HUES64 (cell line): Measurements from ENCODE around the gene TEDC2.

Experiments used
- H3K27ac ChIP-seq: 2 replicates; pipeline ENCODE4 v1.7.0; 2013; ENCODE audit warnings: low read depth, low read length, inconsistent platforms
- H3K27me3 ChIP-seq: 2 replicates; pipeline ENCODE4 v1.6.1; 2013; ENCODE audit warnings: mild to moderate bottlenecking, low read length; ENCODE audit not compliant: insufficient read depth
- H3K36me3 ChIP-seq: 2 replicates; pipeline ENCODE4 v1.6.1; 2013; ENCODE audit warnings: mild to moderate bottlenecking, low read length; ENCODE audit not compliant: insufficient read depth
- H3K4me1 ChIP-seq: 2 replicates; pipeline ENCODE4 v1.6.1; 2013; ENCODE audit warnings: mild to moderate bottlenecking, low read length, moderate library complexity; ENCODE audit not compliant: insufficient read depth
- H3K4me3 ChIP-seq: 2 replicates; pipeline ENCODE4 v1.5.1; 2013; ENCODE audit warnings: mild to moderate bottlenecking, low read length, moderate library complexity
- H3K9ac ChIP-seq: 2 replicates; pipeline ENCODE4 v1.6.1; 2013; ENCODE audit warnings: mild to moderate bottlenecking, low read depth, low read length
- H3K9me3 ChIP-seq: 2 replicates; pipeline ENCODE4 v1.6.1; 2013; ENCODE audit warnings: low read depth, low read length; ENCODE audit not compliant: insufficient read depth
- whole genome bisulfite sequencing: fragments of 150-250, 120-280 bp; methylation state at CpG from one replicate; pipeline ENCODE4 v1.1.7; 2013; ENCODE audit warnings: missing lambda C conversion rate; 5-methylcytosine and 5-hydroxymethylcytosine counted together

The TEDC2 gene

DNA sequence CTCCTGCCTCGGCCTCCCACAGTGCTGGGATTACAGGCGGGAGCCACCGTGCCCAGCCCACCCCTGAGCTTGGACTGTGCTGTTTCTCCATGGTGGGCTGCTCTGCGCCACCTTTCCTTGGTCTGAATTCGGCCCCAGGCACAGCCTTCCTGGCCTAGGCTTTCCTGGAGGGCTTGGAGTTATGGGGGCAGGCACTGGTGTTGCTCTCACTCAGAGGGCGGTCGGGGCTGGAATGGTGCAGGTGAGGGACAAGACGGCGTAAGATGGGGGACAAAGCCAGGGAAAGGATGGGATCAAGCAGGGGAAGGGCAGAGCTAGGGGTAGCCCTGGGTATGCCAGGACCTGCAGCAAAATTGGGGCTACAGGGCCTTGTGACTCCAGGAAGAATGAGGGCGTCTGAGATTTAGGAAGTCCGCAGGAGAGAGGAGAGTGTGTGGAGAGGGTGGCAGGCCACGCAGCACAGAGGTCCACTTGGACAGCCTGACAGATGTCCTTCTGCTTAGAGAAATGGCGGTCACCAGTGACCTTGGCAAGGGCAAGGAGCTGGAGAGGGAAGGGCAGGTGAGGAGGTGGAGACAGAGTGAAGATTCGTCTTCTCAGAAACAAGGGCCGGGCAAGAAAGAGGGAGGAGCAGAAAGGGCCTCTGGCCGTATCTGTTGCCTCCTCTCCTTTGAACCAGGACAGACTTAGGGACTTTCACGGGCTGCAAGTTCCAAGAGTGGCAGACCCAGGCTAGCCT lies 52.3 kb downstream of the TEDC2 start:
- Histone ChIP-seq H3K4me3 (no peak overlapping the region), H3K4me1 (peaks cover 27% of the 10 kb centered on the region; the same call in 1 of the 2 replicates)
- 80% methylated on average over 17 of the region's 17 CpGs for WGBS

DNA sequence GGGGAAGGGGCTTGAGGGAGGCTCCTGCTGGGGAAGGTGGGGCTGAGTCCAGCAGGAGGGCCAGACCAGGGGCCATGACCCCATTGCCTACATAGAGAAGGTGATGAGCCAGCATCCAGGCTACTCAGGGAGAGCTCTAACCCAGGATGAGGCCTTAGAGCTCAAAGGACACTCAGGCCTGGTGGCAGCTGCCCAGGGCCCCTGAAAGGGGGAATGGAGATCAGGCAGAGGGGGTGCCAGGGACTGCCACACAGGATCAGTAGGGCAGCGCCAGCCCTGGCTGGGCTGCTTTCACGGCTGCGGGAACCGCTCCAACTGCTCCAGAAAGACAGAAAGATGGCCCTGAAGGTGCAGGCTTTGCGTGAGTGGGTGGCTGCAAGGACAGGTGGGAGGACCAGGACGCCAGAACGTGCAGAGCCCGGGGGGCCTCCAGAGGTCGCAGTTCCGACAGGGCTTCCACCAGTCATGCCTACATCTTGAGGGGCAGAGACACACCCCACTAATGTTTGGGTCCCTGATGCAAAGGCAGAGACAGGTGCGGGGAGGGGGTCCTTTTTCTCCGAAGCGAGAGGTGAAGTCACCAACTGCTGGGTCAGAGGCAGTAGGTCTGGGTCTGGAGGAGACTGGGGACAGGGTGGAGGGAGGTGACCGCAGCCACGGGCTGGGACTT lies 53.0 kb downstream of the TEDC2 start:
- H3K9ac ChIP-seq, result peak overlapping the region; percentile 99
- H3K27ac ChIP-seq, result peak overlapping the region; percentile 98
- 50% methylated on average over 15 of the region's 15 CpGs for WGBS

More for the DNA sequence above, 52.3 kb downstream of the TEDC2 start:
- H3K9ac ChIP-seq, result 0 out of 2 replicates have a peak overlapping the region, but pooled peaks have one; percentile 4
- H3K36me3 ChIP-seq, result no peaks in the 10 kb centered on the region
- H3K9me3 ChIP-seq, result no peaks in the 10 kb centered on the region
- no peaks in the 10 kb centered on the region for H3K27me3 ChIP-seq
- H3K27ac ChIP-seq, result no peak overlapping the region

GRCh38 chr16:2513405-2514332 lies 53.8 kb downstream of the TEDC2 start, which contains the start of gene ATP6V0C:
ATP6V0C (plus strand) TSS chr16:2513952; CDS start chr16:2514104, 152 bp downstream.
- 1% methylated on average over 122 of the region's 122 CpGs for WGBS
- peaks cover 27% of the 10 kb centered on the region; the same call in 1 of the 2 replicates for H3K4me1 ChIP-seq
- H3K9me3 ChIP-seq, result no peaks in the 10 kb centered on the region
- peak within 1 kb of the TSS; percentile 98 for H3K27ac ChIP-seq
- no peaks in the 10 kb centered on the region for H3K36me3 ChIP-seq
- peak within 1 kb of the TSS; percentile 89 for H3K4me3 ChIP-seq
- H3K27me3 ChIP-seq, result no peaks in the 10 kb centered on the region
- H3K9ac ChIP-seq, result peak within 1 kb of the TSS; percentile 99

More for the DNA sequence above, 53.0 kb downstream of the TEDC2 start:
- Histone ChIP-seq H3K36me3 (no peaks in the 10 kb centered on the region), H3K4me3 (peak overlapping the region; percentile 89), H3K4me1 (peaks cover 27% of the 10 kb centered on the region; the same call in 1 of the 2 replicates), H3K27me3 (no peaks in the 10 kb centered on the region), H3K9me3 (no peaks in the 10 kb centered on the region)
